IMR-90 (cell line): ENCODE results near the gene STK25. TPM values are rescaled to one million over a fixed set of nuclear protein-coding genes. Genes with fewer than 3 reads are reported as not detected.

ENCODE experiments used
- ATAC-seq: fragments of 200-7000 bp; cut with Tn5 transposase; 2 replicates; pipeline ENCODE4 v1.9.1; 2020; ENCODE audit warnings: low read depth, mild to moderate bottlenecking, moderate library complexity
- BruUV-seq: library from RNA; stranded (reverse); fragments of 400-500 nt; replicated peaks from 2 replicates; lab custom pipeline; 2021; lab: Mats Ljungman, UMichigan
- CTCF ChIA-PET: fragments of 300-600 bp; formaldehyde crosslinking; extraction: SDS; loops from one replicate; lab custom pipeline; 2021; ENCODE audit warnings: antibody characterized with exemption; lab: Yijun Ruan, JAX
- POLR2A ChIA-PET: fragments of 300-600 bp; sonication (Branson Sonifier 250); formaldehyde crosslinking; loops from one replicate; lab custom pipeline; 2022; ENCODE audit warnings: antibody characterized with exemption; ENCODE audit not compliant: unreplicated experiment; lab: Charles Lee
- DNase-seq: peaks from one replicate; pipeline ENCODE4 v3.0.0; 2013
- H2AFZ ChIP-seq: replicated peaks from 2 replicates; pipeline ENCODE3; 2013; ENCODE audit warnings: low read length, mild to moderate bottlenecking; ENCODE audit not compliant: poor library complexity
- H2AK5ac ChIP-seq: 2 replicates; pipeline ENCODE4 v1.6.1; 2013; ENCODE audit warnings: low read depth, low read length, inconsistent platforms
- H2AK9ac ChIP-seq: replicated peaks from 2 replicates; pipeline ENCODE3; 2013; ENCODE audit warnings: mild to moderate bottlenecking, low read depth, low read length, moderate library complexity; ENCODE audit not compliant: poor library complexity
- H2BK120ac ChIP-seq: 2 replicates; pipeline ENCODE4 v1.6.1; 2013; ENCODE audit warnings: low read depth, low read length, inconsistent platforms
- H2BK15ac ChIP-seq: 3 replicates; pipeline ENCODE4 v1.6.1; 2013; ENCODE audit warnings: low read depth, low read length, inconsistent platforms
- H2BK20ac ChIP-seq: 2 replicates; pipeline ENCODE4 v1.6.1; 2013; ENCODE audit warnings: low read depth, mild to moderate bottlenecking, inconsistent platforms, low read length, moderate library complexity
- H2BK5ac ChIP-seq: 2 replicates; pipeline ENCODE4 v1.6.1; 2013; ENCODE audit warnings: mild to moderate bottlenecking, low read depth, low read length, inconsistent platforms; ENCODE audit not compliant: poor library complexity, severe bottlenecking
- H3K14ac ChIP-seq: replicated peaks from 2 replicates; pipeline ENCODE4 v1.6.1; 2013; ENCODE audit warnings: low read depth, low read length, inconsistent platforms
- H3K18ac ChIP-seq: 2 replicates; pipeline ENCODE4 v1.6.1; 2013; ENCODE audit warnings: low read depth, low read length, control low read depth
- H3K23ac ChIP-seq: 2 replicates; pipeline ENCODE4 v1.6.1; 2013; ENCODE audit warnings: low read depth, low read length, inconsistent platforms
- H3K27ac ChIP-seq: 2 replicates; pipeline ENCODE4 v1.5.1; 2013; ENCODE audit warnings: mild to moderate bottlenecking, control low read depth, low read length; ENCODE audit not compliant: insufficient read depth
- H3K27me3 ChIP-seq: 2 replicates; pipeline ENCODE4 v1.6.1; 2013; ENCODE audit warnings: low read length; ENCODE audit not compliant: control insufficient read depth, insufficient read depth
- H3K36me3 ChIP-seq: 2 replicates; pipeline ENCODE4 v1.6.1; 2013; ENCODE audit warnings: low read length, mixed read lengths; ENCODE audit not compliant: control insufficient read depth, insufficient read depth
- H3K4ac ChIP-seq: 2 replicates; pipeline ENCODE4 v1.6.1; 2013; ENCODE audit warnings: low read depth, low read length, inconsistent platforms
- H3K4me1 ChIP-seq: 2 replicates; pipeline ENCODE4 v1.6.1; 2013; ENCODE audit warnings: low read length, mixed read lengths; ENCODE audit not compliant: control insufficient read depth, insufficient read depth
- H3K4me2 ChIP-seq: 2 replicates; pipeline ENCODE4 v1.6.1; 2013; ENCODE audit warnings: low read depth, mild to moderate bottlenecking, control low read depth, low read length, moderate library complexity
- H3K4me3 ChIP-seq: 2 replicates; pipeline ENCODE4 v1.5.1; 2013; ENCODE audit warnings: low read depth, mild to moderate bottlenecking, control low read depth, low read length, moderate library complexity; ENCODE audit not compliant: insufficient read depth
- H3K56ac ChIP-seq: 2 replicates; pipeline ENCODE4 v1.6.1; 2013; ENCODE audit warnings: low read length, inconsistent platforms; ENCODE audit not compliant: insufficient read depth; ENCODE audit errors: extremely low read depth
- H3K79me1 ChIP-seq, 2 experiments: 2 replicates each; pipeline ENCODE4 v1.6.1; 2013; ENCODE audit warnings: low read length in 2 of 2, inconsistent platforms in 1 of 2, low read depth in 1 of 2
- H3K9ac ChIP-seq: 2 replicates; pipeline ENCODE4 v1.6.1; 2013; ENCODE audit warnings: low read depth, low read length, control low read depth
- H3K9me1 ChIP-seq: 2 replicates; pipeline ENCODE4 v1.6.1; 2013; ENCODE audit warnings: low read length, inconsistent platforms; ENCODE audit not compliant: insufficient read depth
- H3K9me3 ChIP-seq: 2 replicates; pipeline ENCODE4 v1.6.1; 2013; ENCODE audit warnings: low read length; ENCODE audit not compliant: control insufficient read depth, insufficient read depth
- H4K20me1 ChIP-seq: 2 replicates; pipeline ENCODE4 v1.6.1; 2013; ENCODE audit warnings: low read length, inconsistent platforms; ENCODE audit not compliant: insufficient read depth
- H4K5ac ChIP-seq: 2 replicates; pipeline ENCODE4 v1.6.1; 2013; ENCODE audit warnings: mild to moderate bottlenecking, low read depth, low read length, control low read depth
- H4K8ac ChIP-seq, 2 experiments: 2 replicates each; pipeline ENCODE4 v1.6.1; 2013; ENCODE audit warnings: low read depth in 2 of 2, low read length in 2 of 2, control low read depth in 1 of 2, inconsistent platforms in 1 of 2
- H4K91ac ChIP-seq: 2 replicates; pipeline ENCODE4 v1.6.1; 2013; ENCODE audit warnings: low read depth, low read length, inconsistent platforms; ENCODE audit not compliant: insufficient read depth
- BHLHE40 ChIP-seq: fragments of 150-350 bp; IDR thresholded peaks from 2 replicates; pipeline ENCODE4 v1.6.1; 2016; ENCODE audit warnings: mild to moderate bottlenecking, low read depth, low read length
- CHD1 ChIP-seq: IDR thresholded peaks from 2 replicates; pipeline ENCODE4 v1.6.1; 2012; ENCODE audit warnings: low read depth, low read length, improper control_type of control experiment
- CTCF ChIP-seq: conservative IDR thresholded peaks from 2 replicates; pipeline ENCODE4 v1.5.1; 2012; ENCODE audit warnings: mild to moderate bottlenecking, low read depth, low read length, improper control_type of control experiment
- ELK1 ChIP-seq: fragments of 150-350 bp; IDR thresholded peaks from 2 replicates; pipeline ENCODE4 v1.6.1; 2016; ENCODE audit warnings: low read depth, mild to moderate bottlenecking, low read length, moderate library complexity, borderline replicate concordance
- FOS ChIP-seq: fragments of 150-350 bp; IDR thresholded peaks from 2 replicates; pipeline ENCODE4 v1.6.1; 2016; ENCODE audit warnings: low read depth, low read length
- MAFK ChIP-seq: IDR thresholded peaks from 2 replicates; pipeline ENCODE4 v1.6.1; 2012; ENCODE audit warnings: low read depth, low read length, improper control_type of control experiment
- NFE2L2 ChIP-seq: fragments of 150-350 bp; IDR thresholded peaks from 2 replicates; pipeline ENCODE4 v1.6.1; 2016; ENCODE audit warnings: low read depth, mild to moderate bottlenecking, low read length
- POLR2A ChIP-seq: IDR thresholded peaks from 2 replicates; pipeline ENCODE4 v1.6.1; 2012; ENCODE audit warnings: mild to moderate bottlenecking, low read depth, low read length
- RAD21 ChIP-seq: IDR thresholded peaks from 2 replicates; pipeline ENCODE4 v1.6.1; 2012; ENCODE audit warnings: low read length, improper control_type of control experiment
- RCOR1 ChIP-seq: IDR thresholded peaks from 2 replicates; pipeline ENCODE4 v1.6.1; 2012; ENCODE audit warnings: mild to moderate bottlenecking, low read length, improper control_type of control experiment; ENCODE audit not compliant: insufficient replicate concordance
- RFX5 ChIP-seq: IDR thresholded peaks from 2 replicates; pipeline ENCODE4 v1.8.0; 2012; ENCODE audit warnings: low read depth, mild to moderate bottlenecking, low read length, moderate library complexity
- SMC3 ChIP-seq: fragments of 150-350 bp; IDR thresholded peaks from 2 replicates; pipeline ENCODE4 v1.6.1; 2016; ENCODE audit warnings: low read depth, mild to moderate bottlenecking, antibody characterized with exemption, low read length, moderate library complexity
- USF2 ChIP-seq: fragments of 150-350 bp; IDR thresholded peaks from 2 replicates; pipeline ENCODE4 v1.6.1; 2017; ENCODE audit warnings: mild to moderate bottlenecking, antibody characterized with exemption, low read length, low read depth
- WGBS, 2 experiments: methylation state at CpG; one replicate each; pipeline versions ENCODE4 v1.1.5 to v1.1.7; 2013; ENCODE audit warnings: missing lambda C conversion rate in 2 of 2; ENCODE audit not compliant: insufficient read length in 1 of 2; ENCODE audit errors: extremely low coverage in 2 of 2; 5-methylcytosine and 5-hydroxymethylcytosine counted together
- dilution Hi-C: fragments of 300-500 bp; cut with HindIII; formaldehyde crosslinking; loops from one replicate; pipeline ENCODE4 v1.14.3; 2018; ENCODE audit warnings: low sequenced_read_pairs; ENCODE audit not compliant: unreplicated experiment
- in situ Hi-C: fragments of 300-500 bp; cut with MboI; formaldehyde crosslinking; loops from 3 replicates; pipeline ENCODE4 v1.14.3; 2019; ENCODE audit warnings: low sequenced_read_pairs, inconsistent platforms, mixed read lengths
- intact Hi-C: fragments of 100-400 bp; cut with micrococcal nuclease; formaldehyde crosslinking; loops from 2 replicates; pipeline ENCODE4 v1.10.0; 2022
- polyA plus RNA-seq, 3 experiments: library from polyadenylated mRNA; depleted of rRNA; stranded (reverse); fragments of >200 nt; gene quantifications; 2 replicates each; pipeline ENCODE4 v1.2.3, GENCODE V29; 2012; ENCODE audit warnings: low replicate concordance in 1 of 3
- total RNA-seq: library from RNA; depleted of rRNA; stranded (reverse); fragments of >200 nt; gene quantifications from 2 replicates; pipeline ENCODE4 v1.2.3, GENCODE V29; 2012

STK25 gene
- total and polyA plus RNA-seq, 2 of the 4 experiments (the other 2 are of a cell fraction) = 258 to 392 TPM

- intact Hi-C loops = loop anchor here (5.0 kb wide), 1 partner anchor 198 kb away; the partner anchor contains the start of gene FARP2
Observed at GRCh38 chr2:241555711-241556110, 47.3 kb upstream of the STK25 start.

More at GRCh38 chr2:241555711-241556110, 47.3 kb upstream of the STK25 start:
- peaks cover 15% of the 10 kb centered on the region for H3K4me1 ChIP-seq
- H3K23ac ChIP-seq = no peak overlapping the region
- H2BK20ac ChIP-seq = no peak overlapping the region
- no peak overlapping the region for H2BK120ac ChIP-seq
- ChIA-PET CTCF (interaction anchor here (0.8 kb wide), 1 partner anchor 20 kb away, joined by 4 read pairs; no protein-coding TSS in a partner anchor), POLR2A (interaction anchor here (0.5 kb wide), 1 partner anchor 48 kb away, joined by 3 read pairs; no protein-coding TSS in a partner anchor)
- no peak overlapping the region for H2AK9ac ChIP-seq
- H3K18ac ChIP-seq = no peak overlapping the region
- H3K14ac ChIP-seq = no peak overlapping the region
- H3K56ac ChIP-seq = no peak overlapping the region
- no peak overlapping the region for H4K91ac ChIP-seq
- no TSS peak for BruUV-seq
- peaks cover 10% of the 10 kb centered on the region; the same call in 1 of the 2 replicates for H3K9me1 ChIP-seq
- peaks cover 0 to 15% of the 10 kb centered on the region in 2 experiments; a peak in 3 of 4 replicates for H3K79me1 ChIP-seq
- peaks cover 13% of the 10 kb centered on the region for H4K20me1 ChIP-seq
- H3K27ac ChIP-seq = no peak overlapping the region
- ATAC-seq = no peak
- H3K4me3 ChIP-seq = no peak overlapping the region
- no peaks in the 10 kb centered on the region for H3K36me3 ChIP-seq
- no peak for DNase-seq
- 60% methylated on average over 1 of the region's 3 CpGs; no CpG with 5 or more reads in 1 of the 2 experiments for WGBS, 2 experiments
- H3K4ac ChIP-seq = no peak overlapping the region
- no peak overlapping the region for H2BK5ac ChIP-seq
- H4K8ac ChIP-seq = no peak overlapping the region
- no peak overlapping the region for H2AK5ac ChIP-seq
- no peak overlapping the region for H3K4me2 ChIP-seq
- no peaks in the 10 kb centered on the region for H3K27me3 ChIP-seq
- no peak overlapping the region for H3K9ac ChIP-seq
- dilution Hi-C loops = no loop called here
- no peaks in the 10 kb centered on the region for H3K9me3 ChIP-seq
- H4K5ac ChIP-seq = no peak overlapping the region
- TF ChIP-seq NFE2L2 (no peak), SMC3 (no peak), CHD1 (no peak), BHLHE40 (no peak), FOS (no peak), RFX5 (no peak), USF2 (no peak), POLR2A (no peak), ELK1 (no peak), CTCF (no peak), RAD21 (no peak), MAFK (no peak), RCOR1 (no peak)
- no peak overlapping the region for H2BK15ac ChIP-seq
- in situ Hi-C loops = no loop called here
- H2AFZ ChIP-seq = no peak overlapping the region
